ENCODE results near the gene KIAA1328. TPM values are rescaled to one million over a fixed set of nuclear protein-coding genes. Genes with fewer than 3 reads are reported as not detected.

The KIAA1328 gene
- total RNA-seq, 4 donors from 2014 or later, result 16.1 to 32.0 (median 20.1) TPM

GRCh38 chr18:36912887-36913286, 84.0 kb downstream of the KIAA1328 start:
- WGBS, 2 donors, result 85 to 87% methylated on average over 1 of the region's 1 CpG
- H3K4me3 ChIP-seq (ENCODE audit: low read depth, poor library complexity, severe bottlenecking), result no peak overlapping the region
- intact Hi-C loops (cut with DNase I; ENCODE audit: low total_unique reads), result no loop called here
- no peak for TF ChIP-seq CTCF (IDR thresholded peaks at IDR 0.05)
- TF ChIP-seq POLR2A (IDR thresholded peaks at IDR 0.05), result no peak
- no peak for DNase-seq (ENCODE audit: low spot score in 2 of 2)

- 80 to 88% methylated on average over 3 of the region's 3 CpGs for WGBS, 2 donors
- DNase-seq (ENCODE audit: low spot score in 2 of 2), result no peak
- H3K4me3 ChIP-seq (ENCODE audit: low read depth, poor library complexity, severe bottlenecking), result no peak overlapping the region
These were observed 89.0 kb downstream of the KIAA1328 start for GRCh38 chr18:36917907-36918306.

GRCh38 chr18:36929601-36930000, 100.7 kb downstream of the KIAA1328 start:
- intact Hi-C loops (cut with DNase I; ENCODE audit: low total_unique reads), result no loop called here
- 85 to 96% methylated on average over 2 of the region's 2 CpGs for WGBS, 2 donors
- DNase-seq (ENCODE audit: low spot score in 2 of 2), result no peak
- no peak overlapping the region for H3K4me3 ChIP-seq (ENCODE audit: low read depth, poor library complexity, severe bottlenecking)
- TF ChIP-seq POLR2A (IDR thresholded peaks at IDR 0.05) (no peak), CTCF (IDR thresholded peaks at IDR 0.05) (no peak)

More at GRCh38 chr18:36917907-36918306, 89.0 kb downstream of the KIAA1328 start:
- intact Hi-C loops (cut with DNase I; ENCODE audit: low total_unique reads), result no loop called here
- TF ChIP-seq CTCF (IDR thresholded peaks at IDR 0.05), result no peak
- TF ChIP-seq POLR2A (IDR thresholded peaks at IDR 0.05), result no peak

- intact Hi-C loops (cut with DNase I; ENCODE audit: low total_unique reads), result no loop called here
- H3K4me3 ChIP-seq (ENCODE audit: low read depth, poor library complexity, severe bottlenecking), result no peak overlapping the region
- no peak for DNase-seq (ENCODE audit: low spot score in 2 of 2)
- TF ChIP-seq POLR2A (IDR thresholded peaks at IDR 0.05), result no peak
- no peak for TF ChIP-seq CTCF (IDR thresholded peaks at IDR 0.05)
- 95 to 97% methylated on average over 4 of the region's 4 CpGs for WGBS, 2 donors
These were observed 102.2 kb downstream of the KIAA1328 start for GRCh38 chr18:36931106-36931505.

GRCh38 chr18:36933552-36933951, 104.6 kb downstream of the KIAA1328 start:
- intact Hi-C loops (cut with DNase I; ENCODE audit: low total_unique reads), result no loop called here
- no peak overlapping the region for H3K4me3 ChIP-seq (ENCODE audit: low read depth, poor library complexity, severe bottlenecking)
- 91 to 92% methylated on average over 2 of the region's 2 CpGs for WGBS, 2 donors
- no peak for DNase-seq (ENCODE audit: low spot score in 2 of 2)
- TF ChIP-seq CTCF (IDR thresholded peaks at IDR 0.05) (no peak), POLR2A (IDR thresholded peaks at IDR 0.05) (no peak)

GRCh38 chr18:36934884-36935283, 106.0 kb downstream of the KIAA1328 start:
- intact Hi-C loops (cut with DNase I; ENCODE audit: low total_unique reads), result no loop called here
- DNase-seq (ENCODE audit: low spot score in 2 of 2), result no peak
- 59 to 81% methylated on average over 1 of the region's 1 CpG for WGBS, 2 donors
- TF ChIP-seq CTCF (IDR thresholded peaks at IDR 0.05), result no peak
- no peak for TF ChIP-seq POLR2A (IDR thresholded peaks at IDR 0.05)
- H3K4me3 ChIP-seq (ENCODE audit: low read depth, poor library complexity, severe bottlenecking), result no peak overlapping the region

Data from lower leg skin (tissue), 4 donors.